Uterus (tissue), 4 donors: ENCODE data around the gene EXOSC7. TPM values are rescaled to one million over a fixed set of nuclear protein-coding genes. Genes with fewer than 3 reads are reported as not detected.

ENCODE experiments used
- DNase-seq, 2 donors: peaks; one replicate each; pipeline ENCODE4 v3.0.0-alpha.2; 2019 to 2020
- H3K27ac ChIP-seq, 2 donors: fragments of 200-600 bp; sonication (generic); 1 replicate in 1 of 2; 2 replicates in 1 of 2; pipeline ENCODE4 v1.5.1; 2016 to 2018
- H3K27me3 ChIP-seq, 2 donors: fragments of 200-600 bp; sonication (generic); one replicate each; pipeline ENCODE4 v1.5.1; 2018 to 2019; ENCODE audit warnings: control low read depth in 1 of 2
- H3K36me3 ChIP-seq, 2 donors: fragments of 200-600 bp; sonication (generic); one replicate each; pipeline ENCODE4 v1.5.1; 2019; ENCODE audit warnings: control low read depth in 1 of 2
- H3K4me1 ChIP-seq, 2 donors: fragments of 200-600 bp; sonication (generic); one replicate each; pipeline ENCODE4 v1.5.1; 2018 to 2019; ENCODE audit warnings: control low read depth in 1 of 2
- H3K4me3 ChIP-seq, 2 donors: fragments of 200-600 bp; sonication (generic); 1 replicate in 1 of 2; 2 replicates in 1 of 2; pipeline ENCODE4 v1.5.1; 2018 to 2019; ENCODE audit warnings: mild to moderate bottlenecking in 1 of 2
- H3K9me3 ChIP-seq, 2 donors: fragments of 200-600 bp; sonication (generic); one replicate each; pipeline ENCODE4 v1.5.1; 2019; ENCODE audit warnings: control low read depth in 1 of 2
- CTCF ChIP-seq, 4 experiments: fragments of 200-600 bp in 2 of 4; fragments of 450-650 bp in 2 of 4; sonication (generic) in 2 of 4; IDR thresholded peaks; one replicate each; pipeline ENCODE4 v1.5.1; 2016 to 2019; ENCODE audit warnings: antibody characterized with exemption in 4 of 4, mild to moderate bottlenecking in 2 of 4, moderate library complexity in 1 of 4
- POLR2A ChIP-seq, 2 donors: fragments of 450-650 bp; IDR thresholded peaks; one replicate each; pipeline ENCODE4 v1.6.1; 2016; ENCODE audit warnings: antibody characterized with exemption in 2 of 2, mild to moderate bottlenecking in 1 of 2, moderate library complexity in 1 of 2
- intact Hi-C: fragments of 100-400 bp; cut with DNase I; formaldehyde crosslinking; loops from one replicate; pipeline ENCODE4 v1.15.1; 2023; ENCODE audit warnings: low total_unique reads
- total RNA-seq, 4 donors: library from RNA; depleted of rRNA in 3 of 4; stranded (reverse); fragments of >200 nt in 3 of 4; gene quantifications; one replicate each; pipeline versions ENCODE4 v1.1.0 to v1.2.4, GENCODE V29; 2014 to 2023
- donor health status: DM: yes; HTN: yes; CAD: no.

Gene EXOSC7
- total RNA-seq, 4 donors from 2014 or later, result 2.4 to 39.2 (median 30.0) TPM

GRCh38 chr3:45002139-45002660 lies 26.2 kb downstream of the EXOSC7 start:
- Histone ChIP-seq H3K4me1 (no peaks in the 10 kb centered on the region), H3K27ac (no peak overlapping the region), H3K36me3 (no peaks in the 10 kb centered on the region), H3K9me3 (no peaks in the 10 kb centered on the region), H3K27me3 (no peaks in the 10 kb centered on the region), H3K4me3 (no peak overlapping the region)
- TF ChIP-seq CTCF (IDR thresholded peaks at IDR 0.05) (no peak), POLR2A (IDR thresholded peaks at IDR 0.05) (no peak)
- intact Hi-C loops, result no loop called here
- DNase-seq, result no peak

- Histone ChIP-seq H3K4me3 (no peak overlapping the region), H3K27ac (no peak overlapping the region), H3K36me3 (no peaks in the 10 kb centered on the region), H3K27me3 (no peaks in the 10 kb centered on the region), H3K9me3 (no peaks in the 10 kb centered on the region), H3K4me1 (no peaks in the 10 kb centered on the region)
- intact Hi-C loops, result no loop called here
- DNase-seq, result no peak
- no peak for TF ChIP-seq CTCF (IDR thresholded peaks at IDR 0.05)
- no peak for TF ChIP-seq POLR2A (IDR thresholded peaks at IDR 0.05)
Observed at GRCh38 chr3:45002720-45003119, 26.7 kb downstream of the EXOSC7 start.

- H3K4me3 ChIP-seq, result no peak overlapping the region
- H3K27ac ChIP-seq, result no peak overlapping the region
- intact Hi-C loops, result no loop called here
- H3K9me3 ChIP-seq, result no peaks in the 10 kb centered on the region
- TF ChIP-seq CTCF (IDR thresholded peaks at IDR 0.05) (no peak), POLR2A (IDR thresholded peaks at IDR 0.05) (no peak)
- no peaks in the 10 kb centered on the region for H3K36me3 ChIP-seq
- H3K27me3 ChIP-seq, result no peaks in the 10 kb centered on the region
- no peaks in the 10 kb centered on the region for H3K4me1 ChIP-seq
- DNase-seq, result no peak
Observed at GRCh38 chr3:45003406-45003805, 27.4 kb downstream of the EXOSC7 start.

GRCh38 chr3:45003859-45004258 lies 27.8 kb downstream of the EXOSC7 start:
- H3K9me3 ChIP-seq, result no peaks in the 10 kb centered on the region
- intact Hi-C loops, result no loop called here
- no peak overlapping the region for H3K4me3 ChIP-seq
- no peaks in the 10 kb centered on the region for H3K36me3 ChIP-seq
- H3K27me3 ChIP-seq, result no peaks in the 10 kb centered on the region
- TF ChIP-seq POLR2A (IDR thresholded peaks at IDR 0.05) (no peak), CTCF (IDR thresholded peaks at IDR 0.05) (no peak)
- no peak for DNase-seq
- no peak overlapping the region for H3K27ac ChIP-seq
- H3K4me1 ChIP-seq, result no peaks in the 10 kb centered on the region

- no peak for DNase-seq
- Histone ChIP-seq H3K27me3 (no peaks in the 10 kb centered on the region), H3K4me1 (peaks cover 0 to 11% of the 10 kb centered on the region in 2 donors), H3K27ac (no peak overlapping the region), H3K9me3 (no peaks in the 10 kb centered on the region), H3K4me3 (no peak overlapping the region), H3K36me3 (no peaks in the 10 kb centered on the region)
- TF ChIP-seq CTCF (IDR thresholded peaks at IDR 0.05) (no peak), POLR2A (IDR thresholded peaks at IDR 0.05) (no peak)
- intact Hi-C loops, result no loop called here
Observed at GRCh38 chr3:45007091-45007490, 31.0 kb downstream of the EXOSC7 start.
